ENCODE data around the gene HTRA2. TPM values are rescaled to one million over a fixed set of nuclear protein-coding genes. Genes with fewer than 3 reads are reported as not detected.

HTRA2 gene
- total RNA-seq, 1 experiment from 2014 or later: 24.9 TPM

GRCh38 chr2:74500578-74500946 is 29.2 kb upstream of the HTRA2 start:
- Histone ChIP-seq H3K9me3 (ENCODE audit: control insufficient read depth, low read depth, low read length) (no peaks in the 10 kb centered on the region), H2BK15ac (ENCODE audit: low read depth, low read length) (no peak overlapping the region), H2AFZ (ENCODE audit: low read length) (no peak overlapping the region), H3K79me2 (ENCODE audit: insufficient read depth, low read length) (no peaks in the 10 kb centered on the region), H3K9ac (ENCODE audit: extremely low read depth, insufficient read length, low read length) (no peak overlapping the region), H3K23ac (ENCODE audit: insufficient read length, low read depth, low read length) (no peak overlapping the region), H3K4me2 (ENCODE audit: insufficient read depth, insufficient read length, low read length) (no peak overlapping the region), H3T11ph (ENCODE audit: low read length) (no peak overlapping the region), H3K14ac (ENCODE audit: insufficient read depth, low read length) (no peak overlapping the region), H3K27me3 (ENCODE audit: insufficient read depth, low read length) (peaks cover 95% of the 10 kb centered on the region), H3K27ac (ENCODE audit: insufficient read length, low read depth, low read length) (no peak overlapping the region), H2BK12ac (ENCODE audit: insufficient read length, low read depth, low read length) (no peak overlapping the region), H2BK120ac (ENCODE audit: low read depth, low read length, poor library complexity, severe bottlenecking) (no peak overlapping the region), H3K79me1 (ENCODE audit: insufficient read depth, low read depth, low read length, poor library complexity, severe bottlenecking) (no peaks in the 10 kb centered on the region), H3K4me1 (ENCODE audit: insufficient read depth, low read length) (peaks cover 2% of the 10 kb centered on the region; the same call in 1 of the 2 replicates), H3K4ac (ENCODE audit: low read depth, low read length) (no peak overlapping the region), H3K56ac (ENCODE audit: insufficient read length, low read depth, low read length) (no peak overlapping the region), H4K8ac (replicated peaks; ENCODE audit: insufficient read length, low read depth, low read length) (no peak overlapping the region), H3K23me2 (ENCODE audit: insufficient read length, low read depth, low read length, poor library complexity, severe bottlenecking) (peaks cover 41% of the 10 kb centered on the region), H3K18ac (ENCODE audit: insufficient read length, low read depth, low read length) (no peak overlapping the region), H2AK5ac (ENCODE audit: insufficient read length, low read length) (no peak overlapping the region), H2BK5ac (ENCODE audit: insufficient read length, low read length) (no peak overlapping the region), H2BK20ac (ENCODE audit: low read depth, low read length, poor library complexity, severe bottlenecking) (no peak overlapping the region), H4K20me1 (ENCODE audit: control insufficient read depth, insufficient read depth, insufficient read length) (no peaks in the 10 kb centered on the region), H4K5ac (ENCODE audit: insufficient read length, low read depth, low read length) (no peak overlapping the region), H4K91ac (ENCODE audit: insufficient read length, low read depth, low read length) (no peak overlapping the region)
- peaks cover 99% of the 10 kb centered on the region for H3K27me3 Mint-ChIP-seq (ENCODE audit: low read depth)
- no peak overlapping the region; a peak in 1 of 7 replicates for H3K27ac Mint-ChIP-seq
- H3K36me3 Mint-ChIP-seq (ENCODE audit: insufficient read depth in 1 of 3, low read depth in 3 of 3): peaks cover 13 to 20% (median 18%) of the 10 kb centered on the region in 3 experiments
- TF ChIP-seq CTCF (conservative IDR thresholded peaks at IDR 0.05): no peak
- peaks cover 2 to 5% of the 10 kb centered on the region in 2 experiments; a peak in 3 of 5 replicates for H3K9me3 Mint-ChIP-seq
- no peak for DNase-seq
- H3K4me1 Mint-ChIP-seq: peaks cover 52 to 64% of the 10 kb centered on the region in 2 experiments
- H3K4me3 Mint-ChIP-seq: peak overlapping the region in 1 of 2 experiments; percentile 70; a peak in 2 of 5 replicates
